GM12878 (cell line): Measurements from ENCODE around the gene RPL29.

Source experiments
- CTCF ChIP-seq, 3 experiments: IDR thresholded peaks in 2 of 3; conservative IDR thresholded peaks in 1 of 3; 2 replicates each; pipeline ENCODE4 v1.5.1; 2011; ENCODE audit warnings: low read depth in 3 of 3, low read length in 3 of 3, mild to moderate bottlenecking in 3 of 3, control low read depth in 2 of 3, moderate library complexity in 2 of 3, inconsistent platforms in 1 of 3, mixed read lengths in 1 of 3; ENCODE audit not compliant: control insufficient read depth in 2 of 3, insufficient read depth in 1 of 3; ENCODE audit errors: extremely low read depth in 1 of 3
- FOXK2 ChIP-seq: fragments of 450-650 bp; IDR thresholded peaks from 2 replicates; pipeline ENCODE4 v1.6.1; 2017; ENCODE audit warnings: mild to moderate bottlenecking, moderate library complexity
- SMC3 ChIP-seq: IDR thresholded peaks from 2 replicates; pipeline ENCODE4 v1.6.1; 2011; ENCODE audit warnings: low read length, improper control_type of control experiment, borderline replicate concordance

- TF ChIP-seq SMC3, result no peak
- no peak for TF ChIP-seq FOXK2
- TF ChIP-seq CTCF (IDR thresholded peaks at IDR 0.05 in 2 of 3, conservative IDR thresholded peaks at IDR 0.05 in 1 of 3; ENCODE audit: control insufficient read depth in 2 of 3, extremely low read depth in 1 of 3, insufficient read depth in 1 of 3, low read depth in 3 of 3, low read length in 3 of 3), result no peak
These were observed 29.2 kb upstream of the RPL29 start for GRCh38 chr3:52024765-52025452.
